NB4 (cell line): ENCODE data around the gene FN1.

Source experiments
- CTCF ChIP-seq: IDR thresholded peaks from one replicate; pipeline ENCODE4 v1.5.1; 2012; ENCODE audit warnings: low read depth, low read length
- MAX ChIP-seq: IDR thresholded peaks from 2 replicates; pipeline ENCODE4 v1.6.1; 2011; ENCODE audit warnings: low read depth, low read length
- POLR2A ChIP-seq: IDR thresholded peaks from 2 replicates; pipeline ENCODE4 v1.6.1; 2011; ENCODE audit warnings: mild to moderate bottlenecking; ENCODE audit not compliant: insufficient read length; ENCODE audit errors: extremely low read depth

DNA sequence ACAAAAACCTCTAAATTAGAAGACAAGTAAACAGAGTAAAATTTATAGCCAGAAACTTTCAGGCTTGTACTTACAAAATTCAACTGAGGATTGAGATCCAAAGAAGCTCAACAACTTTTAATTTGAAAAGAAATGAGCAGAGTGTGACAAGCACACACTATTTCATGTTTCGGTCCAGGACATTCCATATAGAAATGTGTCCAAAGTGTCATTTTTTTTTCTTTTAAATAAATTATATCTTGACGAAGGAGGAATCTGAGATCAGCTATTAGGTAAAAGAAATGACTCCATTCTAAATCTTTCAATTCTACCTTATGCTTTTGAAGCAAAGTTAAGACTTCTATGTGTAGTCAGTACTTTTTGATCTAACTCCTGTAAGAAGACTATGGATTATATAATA is 4.6 kb downstream of the FN1 start:
- TF ChIP-seq CTCF: no peak
- TF ChIP-seq POLR2A: no peak
- no peak for TF ChIP-seq MAX
